ENCODE data around the gene NPAS3.

Gene NPAS3

DNA sequence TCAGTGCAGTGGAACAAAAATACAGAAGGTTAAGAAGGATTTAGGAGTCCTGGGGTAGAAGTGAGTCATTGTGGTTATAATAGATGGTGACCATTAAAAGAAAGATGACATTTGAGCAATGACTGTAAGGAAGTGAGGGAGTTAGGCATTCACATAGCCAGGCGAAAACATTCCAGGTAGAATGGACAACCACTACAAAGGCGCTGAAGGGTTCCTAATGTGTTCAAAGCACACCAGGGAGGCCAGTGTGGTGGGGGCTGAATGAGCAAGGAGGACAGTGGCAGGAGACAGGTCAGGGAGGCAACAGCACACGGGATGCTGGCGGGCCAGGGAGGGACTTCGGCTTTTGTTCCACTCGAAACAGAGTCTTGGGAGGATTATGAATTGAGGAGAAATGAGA, 129.9 kb downstream of the NPAS3 start:
- Histone ChIP-seq H3K36me3 (replicated peaks; ENCODE audit: insufficient read depth, low read length) (no peaks in the 10 kb centered on the region), H3K79me2 (ENCODE audit: low read length) (no peaks in the 10 kb centered on the region), H3K27ac (ENCODE audit: low read length) (no peak overlapping the region), H4K20me1 (ENCODE audit: insufficient read depth, low read length) (no peaks in the 10 kb centered on the region), H3F3A (ENCODE audit: insufficient read depth, low read length) (no peaks in the 10 kb centered on the region), H3K9ac (ENCODE audit: low read length) (no peak overlapping the region), H3K27me3 (replicated peaks; ENCODE audit: insufficient read depth, low read length) (no peaks in the 10 kb centered on the region), H3K4me2 (ENCODE audit: low read depth, low read length) (no peak overlapping the region), H3K9me2 (replicated peaks; ENCODE audit: insufficient read depth, low read length) (no peaks in the 10 kb centered on the region), H3K4me1 (ENCODE audit: low read length) (no peaks in the 10 kb centered on the region), H2AFZ (ENCODE audit: low read length) (no peak overlapping the region), H3K9me3 (replicated peaks; ENCODE audit: insufficient read depth, low read length) (no peaks in the 10 kb centered on the region), H3K4me3 (ENCODE audit: low read length) (no peak overlapping the region)
- no peak for TF ChIP-seq EZH2 (optimal IDR thresholded peaks at IDR 0.05; ENCODE audit: low read depth, low read length)
- TF ChIP-seq, protein P1, sequence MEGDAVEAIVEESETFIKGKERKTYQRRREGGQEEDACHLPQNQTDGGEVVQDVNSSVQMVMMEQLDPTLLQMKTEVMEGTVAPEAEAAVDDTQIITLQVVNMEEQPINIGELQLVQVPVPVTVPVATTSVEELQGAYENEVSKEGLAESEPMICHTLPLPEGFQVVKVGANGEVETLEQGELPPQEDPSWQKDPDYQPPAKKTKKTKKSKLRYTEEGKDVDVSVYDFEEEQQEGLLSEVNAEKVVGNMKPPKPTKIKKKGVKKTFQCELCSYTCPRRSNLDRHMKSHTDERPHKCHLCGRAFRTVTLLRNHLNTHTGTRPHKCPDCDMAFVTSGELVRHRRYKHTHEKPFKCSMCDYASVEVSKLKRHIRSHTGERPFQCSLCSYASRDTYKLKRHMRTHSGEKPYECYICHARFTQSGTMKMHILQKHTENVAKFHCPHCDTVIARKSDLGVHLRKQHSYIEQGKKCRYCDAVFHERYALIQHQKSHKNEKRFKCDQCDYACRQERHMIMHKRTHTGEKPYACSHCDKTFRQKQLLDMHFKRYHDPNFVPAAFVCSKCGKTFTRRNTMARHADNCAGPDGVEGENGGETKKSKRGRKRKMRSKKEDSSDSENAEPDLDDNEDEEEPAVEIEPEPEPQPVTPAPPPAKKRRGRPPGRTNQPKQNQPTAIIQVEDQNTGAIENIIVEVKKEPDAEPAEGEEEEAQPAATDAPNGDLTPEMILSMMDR (IDR thresholded peaks at IDR 0.05; ENCODE audit: low read length) = no peak
- no peak for TF ChIP-seq EZH2phosphoT487 (IDR thresholded peaks at IDR 0.05; ENCODE audit: low read length)
- no peak for DNase-seq

DNA sequence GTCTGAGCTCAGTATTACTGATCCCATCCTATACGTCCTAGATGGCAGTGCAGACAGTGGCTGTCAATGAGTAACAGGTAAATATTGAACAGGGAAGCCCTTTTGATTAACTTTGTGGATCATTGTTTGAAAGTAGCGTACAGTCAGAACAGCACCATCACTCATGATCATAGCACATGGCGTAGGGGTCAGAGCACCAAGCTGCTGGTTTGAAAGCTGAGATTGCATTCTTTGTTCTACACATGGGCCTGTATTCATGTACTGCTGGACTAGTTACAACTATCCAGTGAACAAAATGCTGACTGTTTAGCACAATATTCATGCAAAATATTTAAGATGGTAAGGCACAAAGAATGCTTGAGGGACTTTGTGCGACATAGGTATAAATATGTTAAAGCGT, 131.8 kb downstream of the NPAS3 start:
- H3K9me3 ChIP-seq (replicated peaks; ENCODE audit: insufficient read depth, low read length) = no peaks in the 10 kb centered on the region
- H2AFZ ChIP-seq (ENCODE audit: low read length) = no peak overlapping the region
- H3K27me3 ChIP-seq (replicated peaks; ENCODE audit: insufficient read depth, low read length) = no peaks in the 10 kb centered on the region
- H3F3A ChIP-seq (ENCODE audit: insufficient read depth, low read length) = no peaks in the 10 kb centered on the region
- no peak overlapping the region for H3K27ac ChIP-seq (ENCODE audit: low read length)
- no peaks in the 10 kb centered on the region for H3K4me1 ChIP-seq (ENCODE audit: low read length)
- H3K9me2 ChIP-seq (replicated peaks; ENCODE audit: insufficient read depth, low read length) = no peaks in the 10 kb centered on the region
- H3K79me2 ChIP-seq (ENCODE audit: low read length) = no peaks in the 10 kb centered on the region
- H3K9ac ChIP-seq (ENCODE audit: low read length) = no peak overlapping the region
- H4K20me1 ChIP-seq (ENCODE audit: insufficient read depth, low read length) = no peaks in the 10 kb centered on the region
- H3K4me2 ChIP-seq (ENCODE audit: low read depth, low read length) = no peak overlapping the region
- H3K36me3 ChIP-seq (replicated peaks; ENCODE audit: insufficient read depth, low read length) = no peaks in the 10 kb centered on the region
- no peak for DNase-seq
- no peak for TF ChIP-seq EZH2phosphoT487 (IDR thresholded peaks at IDR 0.05; ENCODE audit: low read length)
- TF ChIP-seq, protein P1 (IDR thresholded peaks at IDR 0.05; ENCODE audit: low read length) = no peak
- no peak for TF ChIP-seq EZH2 (optimal IDR thresholded peaks at IDR 0.05; ENCODE audit: low read depth, low read length)
- H3K4me3 ChIP-seq (ENCODE audit: low read length) = no peak overlapping the region

DNA sequence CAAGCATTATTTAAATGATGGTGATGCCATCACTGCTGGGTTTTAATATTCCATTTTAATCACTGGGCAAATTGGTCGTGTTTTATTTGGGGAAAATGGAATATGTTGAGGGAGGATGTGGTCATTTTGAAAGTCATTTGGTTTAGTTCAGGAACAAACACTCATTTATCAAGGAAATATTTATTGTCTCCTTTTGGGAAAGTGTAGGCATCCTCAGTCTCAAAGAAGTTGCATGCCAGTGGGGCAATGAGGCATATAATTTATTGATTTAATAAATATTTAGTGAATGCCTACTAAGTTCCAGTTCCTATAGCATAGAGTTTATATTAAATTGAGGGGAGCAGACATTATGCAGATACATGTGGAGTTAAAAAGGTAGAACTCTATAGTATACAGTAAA, 134.3 kb downstream of the NPAS3 start:
- TF ChIP-seq EZH2phosphoT487 (IDR thresholded peaks at IDR 0.05; ENCODE audit: low read length) (no peak), EZH2 (optimal IDR thresholded peaks at IDR 0.05; ENCODE audit: low read depth, low read length) (no peak)
- TF ChIP-seq, protein P1 (IDR thresholded peaks at IDR 0.05; ENCODE audit: low read length) = no peak
- Histone ChIP-seq H3F3A (ENCODE audit: insufficient read depth, low read length) (no peaks in the 10 kb centered on the region), H3K9me3 (replicated peaks; ENCODE audit: insufficient read depth, low read length) (no peaks in the 10 kb centered on the region), H3K4me3 (ENCODE audit: low read length) (no peak overlapping the region), H3K27me3 (replicated peaks; ENCODE audit: insufficient read depth, low read length) (no peaks in the 10 kb centered on the region), H3K4me2 (ENCODE audit: low read depth, low read length) (no peak overlapping the region), H3K9ac (ENCODE audit: low read length) (no peak overlapping the region), H4K20me1 (ENCODE audit: insufficient read depth, low read length) (no peaks in the 10 kb centered on the region), H3K4me1 (ENCODE audit: low read length) (no peaks in the 10 kb centered on the region), H2AFZ (ENCODE audit: low read length) (no peak overlapping the region), H3K9me2 (replicated peaks; ENCODE audit: insufficient read depth, low read length) (no peaks in the 10 kb centered on the region), H3K27ac (ENCODE audit: low read length) (no peak overlapping the region), H3K36me3 (replicated peaks; ENCODE audit: insufficient read depth, low read length) (no peaks in the 10 kb centered on the region), H3K79me2 (ENCODE audit: low read length) (no peaks in the 10 kb centered on the region)
- no peak for DNase-seq
